GM21360 (cell line): Measurements from ENCODE around the gene EIF5.

Source experiments
- ATAC-seq: cut with Tn5 transposase; IDR thresholded peaks from one replicate; pipeline ENCODE4 v1.9.1; 2021; ENCODE audit warnings: mild to moderate bottlenecking, moderate library complexity; ENCODE audit not compliant: unreplicated experiment

EIF5 gene

GRCh38 chr14:103392572-103392971 is 58.5 kb downstream of the EIF5 start:
- no peak for ATAC-seq

- ATAC-seq, result no peak
Observed at GRCh38 chr14:103393070-103393469, 59.0 kb downstream of the EIF5 start.

- no peak for ATAC-seq
Observed at GRCh38 chr14:103393676-103394626, 59.9 kb downstream of the EIF5 start.
